ENCODE data around the gene FAM83G. TPM values are rescaled to one million over a fixed set of nuclear protein-coding genes. Genes with fewer than 3 reads are reported as not detected.
"Not testable (repeated sequence)": the region's sequence is repeated elsewhere in the genome, so short reads cannot be mapped to it uniquely, and the experiment has no call there.

Gene FAM83G
- 100 to 1,000 TPM in 1 of 4 donors, 10 to 100 TPM in 3; 44.3 to 157 (median 71.3) TPM for total RNA-seq

- Histone ChIP-seq H3K27ac (peak within 1 kb of the TSS; percentile 89 to 96 (median 94)), H3K9me3 (no peaks in the 10 kb centered on the region), H3K4me3 (peak within 1 kb of the TSS; percentile 63 to 73 (median 66)), H3K36me3 (no peaks in the 10 kb centered on the region), H3K4me1 (peaks cover 8 to 57% (median 13%) of the 10 kb centered on the region in 3 donors), H3K27me3 (no peaks in the 10 kb centered on the region)
- 1% methylated on average over 15 of the region's 67 CpGs; no CpG with 5 or more reads in 1 of the 2 donors for WGBS, 2 donors
- TF ChIP-seq, protein P1, sequence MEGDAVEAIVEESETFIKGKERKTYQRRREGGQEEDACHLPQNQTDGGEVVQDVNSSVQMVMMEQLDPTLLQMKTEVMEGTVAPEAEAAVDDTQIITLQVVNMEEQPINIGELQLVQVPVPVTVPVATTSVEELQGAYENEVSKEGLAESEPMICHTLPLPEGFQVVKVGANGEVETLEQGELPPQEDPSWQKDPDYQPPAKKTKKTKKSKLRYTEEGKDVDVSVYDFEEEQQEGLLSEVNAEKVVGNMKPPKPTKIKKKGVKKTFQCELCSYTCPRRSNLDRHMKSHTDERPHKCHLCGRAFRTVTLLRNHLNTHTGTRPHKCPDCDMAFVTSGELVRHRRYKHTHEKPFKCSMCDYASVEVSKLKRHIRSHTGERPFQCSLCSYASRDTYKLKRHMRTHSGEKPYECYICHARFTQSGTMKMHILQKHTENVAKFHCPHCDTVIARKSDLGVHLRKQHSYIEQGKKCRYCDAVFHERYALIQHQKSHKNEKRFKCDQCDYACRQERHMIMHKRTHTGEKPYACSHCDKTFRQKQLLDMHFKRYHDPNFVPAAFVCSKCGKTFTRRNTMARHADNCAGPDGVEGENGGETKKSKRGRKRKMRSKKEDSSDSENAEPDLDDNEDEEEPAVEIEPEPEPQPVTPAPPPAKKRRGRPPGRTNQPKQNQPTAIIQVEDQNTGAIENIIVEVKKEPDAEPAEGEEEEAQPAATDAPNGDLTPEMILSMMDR (IDR thresholded peaks at IDR 0.05) = peak in 1 of 6 experiments; percentile 11
- peak in 2 of 4 donors; percentile 42 to 51 for TF ChIP-seq POLR2A (IDR thresholded peaks at IDR 0.05)
- intact Hi-C loops (cut with DNase I) = no loop called here
- peak; percentile 15 for DNase-seq
Observed at GRCh38 chr17:19004421-19005136, at the start of gene FAM83G. Gene FAM83G, minus strand, starts transcription at chr17:19004764. Its CDS starts 723 bp downstream, at chr17:19004041.

DNA sequence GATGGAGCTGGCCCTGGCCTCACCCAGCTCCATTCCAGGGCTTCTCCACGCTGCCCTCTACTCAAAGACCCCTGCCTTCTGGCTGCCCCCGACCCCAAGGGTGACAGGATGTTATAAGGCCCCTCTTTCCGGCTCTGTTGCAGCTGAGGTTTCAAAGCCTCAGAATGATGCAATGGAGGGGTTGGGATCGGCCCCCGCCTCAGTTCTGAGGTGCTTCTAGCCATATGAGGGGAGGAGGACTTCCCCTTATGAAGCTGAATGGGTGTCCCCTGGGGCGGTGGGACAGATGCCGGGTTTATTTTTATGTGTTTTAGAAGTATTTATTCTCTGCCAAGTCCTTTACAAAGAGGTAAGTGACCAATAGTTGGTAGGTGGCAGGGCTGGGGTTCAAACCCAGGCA, 44.3 kb upstream of the FAM83G start:
- no CpG with 5 or more reads among the region's 7 CpGs for WGBS, 2 donors
- H3K4me1 ChIP-seq; DNase-seq; intact Hi-C loops (cut with DNase I); H3K27me3 ChIP-seq; H3K9me3 ChIP-seq; H3K36me3 ChIP-seq; H3K4me3 ChIP-seq; H3K27ac ChIP-seq: not testable (repeated sequence)

DNA sequence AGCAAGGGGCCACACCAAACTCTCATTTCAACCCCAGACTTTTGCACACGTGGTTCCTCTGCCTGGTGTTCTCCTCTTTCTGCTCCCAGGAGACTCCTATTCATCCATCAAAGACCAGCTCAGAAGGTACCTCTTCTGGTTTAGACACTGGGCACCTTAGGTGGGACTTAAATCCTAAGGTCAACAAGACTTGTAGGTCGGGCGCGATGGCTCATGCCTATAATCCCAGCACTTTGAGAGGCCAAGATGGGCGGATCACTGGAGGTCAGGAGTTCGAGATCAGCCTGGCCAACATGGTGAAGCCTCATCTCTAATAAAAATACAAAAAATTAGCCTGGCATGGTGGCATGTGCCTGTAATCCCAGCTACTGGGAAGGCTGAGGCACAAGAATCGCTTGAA, 42.9 kb upstream of the FAM83G start:
- intact Hi-C loops (cut with DNase I); H3K4me3 ChIP-seq; H3K9me3 ChIP-seq; H3K4me1 ChIP-seq; H3K27ac ChIP-seq; H3K27me3 ChIP-seq; DNase-seq; H3K36me3 ChIP-seq: not testable (repeated sequence)
- no CpG with 5 or more reads among the region's 7 CpGs for WGBS, 2 donors

GRCh38 chr17:19046782-19047375, 42.3 kb upstream of the FAM83G start, which contains the start of gene GRAP:
Gene GRAP, minus strand, starts transcription at chr17:19046957. Its CDS starts 31 bp downstream, at chr17:19046926.
- H3K27me3 ChIP-seq; H3K36me3 ChIP-seq; H3K4me1 ChIP-seq; H3K4me3 ChIP-seq; intact Hi-C loops (cut with DNase I); DNase-seq; H3K9me3 ChIP-seq; H3K27ac ChIP-seq: not testable (repeated sequence)
- WGBS, 2 donors = no CpG with 5 or more reads among the region's 12 CpGs

DNA sequence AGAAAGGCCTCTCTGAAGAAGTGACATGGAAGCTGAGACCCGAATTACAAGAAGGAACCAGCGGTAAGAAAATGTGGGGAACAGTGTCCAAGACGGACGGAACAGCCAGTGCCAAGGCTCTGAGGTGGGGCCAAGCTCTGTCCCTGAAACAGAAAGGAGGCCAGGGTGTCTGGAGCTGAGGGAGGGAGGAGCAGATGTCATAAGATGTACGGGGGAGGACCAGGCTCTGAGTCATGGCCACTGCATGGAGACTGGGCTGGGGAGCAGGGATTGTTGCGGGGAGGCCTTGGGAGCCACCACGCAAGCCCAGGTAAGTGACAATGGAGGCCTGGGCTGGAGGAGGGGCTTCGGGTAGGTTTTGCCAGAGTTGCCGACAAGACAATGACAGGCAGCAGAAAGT, 40.1 kb upstream of the FAM83G start:
- H3K4me3 ChIP-seq; H3K27ac ChIP-seq; H3K4me1 ChIP-seq; H3K9me3 ChIP-seq; intact Hi-C loops (cut with DNase I); DNase-seq; H3K36me3 ChIP-seq; H3K27me3 ChIP-seq: not testable (repeated sequence)
- WGBS, 2 donors = no CpG with 5 or more reads among the region's 9 CpGs

DNA sequence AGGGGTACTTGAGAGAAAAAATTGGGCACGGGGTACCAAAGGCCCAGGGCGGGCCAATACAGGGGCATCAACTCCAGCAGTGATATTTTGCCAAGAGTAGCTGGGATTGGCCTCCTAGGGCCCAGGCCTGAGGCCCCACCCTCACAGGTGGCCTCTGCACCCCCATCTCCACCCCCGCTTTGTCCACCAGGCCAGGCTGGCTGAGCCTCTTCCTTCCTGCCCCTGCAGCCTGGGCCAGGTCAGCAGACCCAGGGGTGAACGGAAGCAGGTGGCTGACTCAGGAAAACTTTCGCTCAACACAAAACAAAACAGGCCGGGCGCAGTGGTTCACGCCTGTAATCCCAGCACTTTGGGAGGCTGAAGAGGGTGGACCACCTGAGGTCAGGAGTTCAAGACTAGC, 38.5 kb upstream of the FAM83G start:
- no CpG with 5 or more reads among the region's 8 CpGs for WGBS, 2 donors

DNA sequence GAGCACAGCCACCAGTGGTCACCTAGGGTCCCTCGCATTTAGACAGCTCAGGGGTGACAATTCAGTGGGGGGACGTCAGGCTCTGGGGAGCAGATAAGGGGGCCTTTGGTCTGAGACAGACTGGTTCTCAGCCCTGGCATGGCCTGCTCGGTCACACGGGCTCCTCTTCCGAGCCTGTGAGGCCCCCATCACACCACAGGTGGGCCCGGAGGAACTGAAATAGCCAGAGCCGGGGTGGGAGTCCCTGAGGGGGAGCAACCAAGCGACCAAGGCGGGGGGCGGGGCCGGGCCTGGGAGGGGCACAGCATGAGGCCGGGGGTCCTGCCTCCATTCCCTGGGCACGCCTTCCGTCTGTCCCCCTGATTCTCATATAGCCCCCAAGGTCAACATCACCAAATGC, 37.8 kb upstream of the FAM83G start:
- H3K9me3 ChIP-seq; H3K4me1 ChIP-seq; DNase-seq; H3K27me3 ChIP-seq; intact Hi-C loops (cut with DNase I); H3K27ac ChIP-seq; H3K36me3 ChIP-seq; H3K4me3 ChIP-seq: not testable (repeated sequence)
- no CpG with 5 or more reads among the region's 14 CpGs for WGBS, 2 donors

More for the DNA sequence above, 38.5 kb upstream of the FAM83G start:
- DNase-seq; H3K27me3 ChIP-seq; H3K4me1 ChIP-seq; H3K9me3 ChIP-seq; H3K4me3 ChIP-seq; H3K36me3 ChIP-seq; H3K27ac ChIP-seq; intact Hi-C loops (cut with DNase I): not testable (repeated sequence)

DNA sequence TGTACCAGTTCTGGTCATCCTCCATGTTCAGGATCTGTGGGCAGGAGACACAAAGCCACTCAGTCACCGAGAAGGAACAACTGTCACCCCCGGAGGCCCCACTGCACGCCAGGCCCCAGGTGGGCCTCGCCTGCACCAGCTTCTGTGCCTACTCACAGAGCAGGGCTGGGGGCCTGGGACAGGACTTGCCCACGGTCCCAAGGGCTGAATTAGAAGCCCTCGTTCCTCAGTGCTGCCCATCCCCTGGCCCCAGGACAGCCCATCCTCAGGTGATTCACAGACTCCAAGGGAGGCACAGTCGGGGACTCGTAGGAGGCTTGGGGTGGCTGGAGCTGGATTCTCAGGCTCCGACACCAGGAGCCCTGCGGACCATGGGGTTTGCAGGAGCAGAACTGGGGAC, 37.3 kb upstream of the FAM83G start:
- H3K27me3 ChIP-seq; H3K27ac ChIP-seq; intact Hi-C loops (cut with DNase I); H3K9me3 ChIP-seq; H3K4me3 ChIP-seq; H3K36me3 ChIP-seq; H3K4me1 ChIP-seq; DNase-seq: not testable (repeated sequence)
- no CpG with 5 or more reads among the region's 10 CpGs for WGBS, 2 donors

GRCh38 chr17:19040350-19040749, 35.8 kb upstream of the FAM83G start:
- H3K27me3 ChIP-seq; intact Hi-C loops (cut with DNase I); H3K4me3 ChIP-seq; H3K36me3 ChIP-seq; H3K9me3 ChIP-seq; DNase-seq; H3K27ac ChIP-seq; H3K4me1 ChIP-seq: not testable (repeated sequence)
- WGBS, 2 donors = no CpG with 5 or more reads among the region's 9 CpGs

DNA sequence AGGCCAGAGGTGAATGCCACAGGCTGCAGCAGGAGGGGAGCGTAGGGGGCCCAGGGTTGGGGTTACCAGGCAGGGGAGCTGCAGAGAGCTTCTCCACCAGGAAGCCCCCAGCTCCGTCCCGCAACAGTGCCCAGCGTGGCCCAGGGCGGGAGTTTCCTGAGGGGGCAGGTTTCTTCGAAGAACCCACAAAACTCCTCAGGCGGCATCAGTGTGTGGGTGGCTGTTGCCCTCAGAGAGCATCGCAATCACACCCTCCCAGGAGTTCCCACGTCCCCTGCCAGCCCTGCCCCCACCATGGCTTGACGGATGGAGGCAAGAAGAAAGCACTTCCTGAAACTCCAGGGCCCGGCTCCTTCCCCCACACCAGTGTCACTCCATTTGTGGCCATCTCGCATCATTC, 34.2 kb upstream of the FAM83G start:
- H3K9me3 ChIP-seq; H3K27ac ChIP-seq; H3K27me3 ChIP-seq; H3K4me3 ChIP-seq; H3K36me3 ChIP-seq; DNase-seq; intact Hi-C loops (cut with DNase I); H3K4me1 ChIP-seq: not testable (repeated sequence)
- no CpG with 5 or more reads among the region's 12 CpGs for WGBS, 2 donors

- no CpG with 5 or more reads among the region's 17 CpGs for WGBS, 2 donors
- H3K4me3 ChIP-seq; H3K9me3 ChIP-seq; DNase-seq; H3K36me3 ChIP-seq; H3K27ac ChIP-seq; H3K4me1 ChIP-seq; intact Hi-C loops (cut with DNase I); H3K27me3 ChIP-seq: not testable (repeated sequence)
Observed at GRCh38 chr17:19038007-19038406, 33.4 kb upstream of the FAM83G start.

DNA sequence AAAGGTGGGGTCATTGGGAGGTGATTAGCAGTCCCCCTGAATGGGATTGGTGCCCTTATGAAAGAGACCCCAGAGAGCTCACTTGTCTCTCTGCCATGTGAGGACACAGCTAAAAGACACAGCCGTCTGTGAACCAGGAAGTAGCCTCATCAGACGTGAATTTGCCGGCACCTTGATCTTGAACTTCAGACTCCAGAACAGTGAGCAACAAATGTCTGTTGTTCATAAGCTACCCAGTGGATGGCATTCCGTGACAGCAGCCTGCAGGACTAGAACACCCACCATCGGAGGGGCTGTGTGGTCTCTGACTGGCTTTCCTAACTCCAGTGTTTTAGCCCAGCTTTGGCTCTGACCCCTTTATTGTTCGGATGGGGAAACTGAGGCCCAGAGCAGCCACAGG, 33.0 kb upstream of the FAM83G start:
- H3K27me3 ChIP-seq; H3K9me3 ChIP-seq; intact Hi-C loops (cut with DNase I); DNase-seq; H3K27ac ChIP-seq; H3K4me3 ChIP-seq; H3K36me3 ChIP-seq; H3K4me1 ChIP-seq: not testable (repeated sequence)
- WGBS, 2 donors = no CpG with 5 or more reads among the region's 6 CpGs
